ENCODE measurements around the gene SNTB2.

Gene SNTB2

DNA sequence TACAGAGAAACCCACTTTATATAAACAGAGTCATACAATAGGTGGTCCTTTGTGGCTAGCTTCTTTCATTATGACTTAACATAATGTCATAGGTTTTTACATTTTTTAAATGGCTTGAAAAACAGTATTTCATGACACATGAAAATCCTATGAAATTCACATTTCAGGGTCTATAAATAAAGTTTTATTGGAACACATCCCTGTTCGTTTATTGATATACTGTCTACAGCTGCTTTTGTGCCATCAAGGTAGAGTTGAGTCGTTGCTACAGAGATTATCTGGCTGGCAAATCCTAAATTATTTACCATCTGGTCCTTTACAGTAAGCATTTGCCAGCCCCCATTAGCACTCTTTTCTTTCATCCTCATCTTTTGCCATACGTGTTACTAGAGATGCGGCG is 126.5 kb downstream of the SNTB2 start:
- Histone ChIP-seq H3K4me1 (ENCODE audit: control insufficient read depth in 1 of 2, insufficient read depth in 2 of 2, low read length in 2 of 2) (peaks cover 9% of the 10 kb centered on the region in 2 donors), H3K36me3 (ENCODE audit: control insufficient read depth in 1 of 2, insufficient read depth in 2 of 2, low read length in 2 of 2) (peaks cover 25 to 36% of the 10 kb centered on the region in 2 donors), H3K27ac (ENCODE audit: low read depth, low read length) (no peak overlapping the region), H3K9ac (ENCODE audit: low read depth in 1 of 2, low read length in 2 of 2) (no peak overlapping the region), H3K4me3 (ENCODE audit: low read depth in 1 of 2, low read length in 2 of 2) (no peak overlapping the region), H3K27me3 (ENCODE audit: control insufficient read depth in 1 of 2, insufficient read depth in 2 of 2, low read length in 2 of 2) (no peaks in the 10 kb centered on the region), H3K9me3 (ENCODE audit: control insufficient read depth in 1 of 2, low read length in 2 of 2) (no peaks in the 10 kb centered on the region)

- Histone ChIP-seq H3K4me1 (ENCODE audit: control insufficient read depth in 1 of 2, insufficient read depth in 2 of 2, low read length in 2 of 2) (peaks cover 9% of the 10 kb centered on the region in 2 donors), H3K4me3 (ENCODE audit: low read depth in 1 of 2, low read length in 2 of 2) (no peak overlapping the region), H3K27ac (ENCODE audit: low read depth, low read length) (no peak overlapping the region), H3K27me3 (ENCODE audit: control insufficient read depth in 1 of 2, insufficient read depth in 2 of 2, low read length in 2 of 2) (no peaks in the 10 kb centered on the region), H3K9me3 (ENCODE audit: control insufficient read depth in 1 of 2, low read length in 2 of 2) (no peaks in the 10 kb centered on the region), H3K9ac (ENCODE audit: low read depth in 1 of 2, low read length in 2 of 2) (no peak overlapping the region), H3K36me3 (ENCODE audit: control insufficient read depth in 1 of 2, insufficient read depth in 2 of 2, low read length in 2 of 2) (peaks cover 35 to 46% of the 10 kb centered on the region in 2 donors)
Measured at GRCh38 chr16:69314534-69314933, 127.6 kb downstream of the SNTB2 start.

DNA sequence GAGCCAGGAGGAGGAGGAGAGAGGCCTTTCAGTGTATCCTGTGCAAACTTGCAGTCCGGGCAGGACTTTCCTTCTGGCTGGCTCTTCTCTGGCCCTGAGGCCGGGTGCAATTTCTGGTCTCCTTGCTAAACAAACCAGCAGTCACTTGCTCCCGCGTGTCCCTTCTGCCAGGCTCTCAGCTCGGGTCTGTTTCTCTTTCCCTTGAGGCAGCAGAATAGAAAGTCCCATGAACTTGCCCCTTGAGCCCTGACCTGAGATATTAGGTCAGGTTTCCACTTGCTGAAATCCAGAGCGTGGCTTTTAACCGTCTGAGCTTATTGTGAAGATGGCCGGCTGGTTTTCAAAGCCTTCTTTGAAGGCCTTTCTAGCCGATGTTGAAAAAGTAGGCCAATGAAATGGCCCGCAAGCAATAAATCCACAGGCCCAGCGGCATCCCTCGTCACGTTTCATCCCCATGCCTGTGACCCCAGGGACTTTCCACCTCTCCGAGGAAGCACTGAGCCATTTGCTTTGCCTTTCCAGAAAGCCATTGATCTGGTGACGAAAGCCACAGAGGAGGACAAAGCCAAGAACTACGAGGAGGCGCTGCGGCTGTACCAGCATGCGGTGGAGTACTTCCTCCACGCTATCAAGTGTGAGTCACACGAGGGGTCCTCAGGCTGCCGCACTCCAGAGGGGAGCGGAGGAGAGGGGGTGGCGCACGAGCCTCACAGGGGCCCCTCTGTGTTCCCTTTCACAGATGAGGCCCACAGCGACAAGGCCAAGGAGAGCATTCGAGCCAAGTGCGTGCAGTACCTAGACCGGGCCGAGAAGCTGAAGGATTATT is 128.7 kb downstream of the SNTB2 start:
- Histone ChIP-seq H3K27me3 (ENCODE audit: control insufficient read depth in 1 of 2, insufficient read depth in 2 of 2, low read length in 2 of 2) (no peaks in the 10 kb centered on the region), H3K9me3 (ENCODE audit: control insufficient read depth in 1 of 2, low read length in 2 of 2) (no peaks in the 10 kb centered on the region), H3K27ac (ENCODE audit: low read depth, low read length) (no peak overlapping the region), H3K4me3 (ENCODE audit: low read depth in 1 of 2, low read length in 2 of 2) (no peak overlapping the region), H3K36me3 (ENCODE audit: control insufficient read depth in 1 of 2, insufficient read depth in 2 of 2, low read length in 2 of 2) (peaks cover 45 to 58% of the 10 kb centered on the region in 2 donors), H3K9ac (ENCODE audit: low read depth in 1 of 2, low read length in 2 of 2) (no peak overlapping the region), H3K4me1 (ENCODE audit: control insufficient read depth in 1 of 2, insufficient read depth in 2 of 2, low read length in 2 of 2) (peaks cover 5 to 6% of the 10 kb centered on the region in 2 donors)

DNA sequence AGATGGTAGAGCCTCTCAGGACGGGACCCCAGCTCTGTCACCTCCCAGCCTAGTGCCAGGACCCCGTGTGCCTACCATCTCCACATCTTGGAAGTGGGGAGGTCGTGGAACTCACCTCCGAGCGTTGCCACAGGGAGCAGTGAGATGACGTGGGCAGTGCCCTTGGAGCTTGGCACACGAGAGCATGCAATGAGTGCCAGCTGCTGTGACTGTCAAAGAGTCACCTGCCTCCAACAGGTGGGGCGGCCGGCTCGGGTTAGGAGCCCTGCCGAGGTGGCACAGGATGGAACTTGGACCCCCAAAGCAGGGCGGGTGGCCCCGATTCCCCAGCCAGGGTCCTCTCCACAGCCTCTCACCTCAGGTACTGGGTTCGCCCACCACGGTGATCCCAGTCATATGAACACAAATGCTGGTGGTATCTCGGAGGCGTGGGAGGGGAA is 129.7 kb downstream of the SNTB2 start:
- no peaks in the 10 kb centered on the region for H3K27me3 ChIP-seq (ENCODE audit: control insufficient read depth in 1 of 2, insufficient read depth in 2 of 2, low read length in 2 of 2)
- no peak overlapping the region for H3K27ac ChIP-seq (ENCODE audit: low read depth, low read length)
- H3K4me1 ChIP-seq (ENCODE audit: control insufficient read depth in 1 of 2, insufficient read depth in 2 of 2, low read length in 2 of 2) = peaks cover 5 to 6% of the 10 kb centered on the region in 2 donors
- no peak overlapping the region for H3K4me3 ChIP-seq (ENCODE audit: low read depth in 1 of 2, low read length in 2 of 2)
- H3K9me3 ChIP-seq (ENCODE audit: control insufficient read depth in 1 of 2, low read length in 2 of 2) = no peaks in the 10 kb centered on the region
- H3K9ac ChIP-seq (ENCODE audit: low read depth in 1 of 2, low read length in 2 of 2) = no peak overlapping the region
- H3K36me3 ChIP-seq (ENCODE audit: control insufficient read depth in 1 of 2, insufficient read depth in 2 of 2, low read length in 2 of 2) = peaks cover 53 to 67% of the 10 kb centered on the region in 2 donors

GRCh38 chr16:69318177-69318910 is 131.4 kb downstream of the SNTB2 start:
- no peaks in the 10 kb centered on the region for H3K4me1 ChIP-seq (ENCODE audit: control insufficient read depth in 1 of 2, insufficient read depth in 2 of 2, low read length in 2 of 2)
- H3K9me3 ChIP-seq (ENCODE audit: control insufficient read depth in 1 of 2, low read length in 2 of 2) = no peaks in the 10 kb centered on the region
- H3K27me3 ChIP-seq (ENCODE audit: control insufficient read depth in 1 of 2, insufficient read depth in 2 of 2, low read length in 2 of 2) = no peaks in the 10 kb centered on the region

GRCh38 chr16:69318911-69319289 is 131.9 kb downstream of the SNTB2 start:
- no peak overlapping the region for H3K27ac ChIP-seq (ENCODE audit: low read depth, low read length)
- no peak overlapping the region for H3K9ac ChIP-seq (ENCODE audit: low read depth in 1 of 2, low read length in 2 of 2)
- no peaks in the 10 kb centered on the region for H3K9me3 ChIP-seq (ENCODE audit: control insufficient read depth in 1 of 2, low read length in 2 of 2)
- H3K4me3 ChIP-seq (ENCODE audit: low read depth in 1 of 2, low read length in 2 of 2) = no peak overlapping the region
- peaks cover 65 to 90% of the 10 kb centered on the region in 2 donors for H3K36me3 ChIP-seq (ENCODE audit: control insufficient read depth in 1 of 2, insufficient read depth in 2 of 2, low read length in 2 of 2)
- H3K27me3 ChIP-seq (ENCODE audit: control insufficient read depth in 1 of 2, insufficient read depth in 2 of 2, low read length in 2 of 2) = no peaks in the 10 kb centered on the region
- H3K4me1 ChIP-seq (ENCODE audit: control insufficient read depth in 1 of 2, insufficient read depth in 2 of 2, low read length in 2 of 2) = peaks cover 1% of the 10 kb centered on the region in 2 donors

More at GRCh38 chr16:69318177-69318910, 131.4 kb downstream of the SNTB2 start:
- H3K4me3 ChIP-seq (ENCODE audit: low read depth in 1 of 2, low read length in 2 of 2) = no peak overlapping the region
- H3K36me3 ChIP-seq (ENCODE audit: control insufficient read depth in 1 of 2, insufficient read depth in 2 of 2, low read length in 2 of 2) = peaks cover 67 to 84% of the 10 kb centered on the region in 2 donors
- no peak overlapping the region for H3K27ac ChIP-seq (ENCODE audit: low read depth, low read length)
- H3K9ac ChIP-seq (ENCODE audit: low read depth in 1 of 2, low read length in 2 of 2) = no peak overlapping the region

GRCh38 chr16:69319381-69319780 is 132.4 kb downstream of the SNTB2 start:
- Histone ChIP-seq H3K4me1 (ENCODE audit: control insufficient read depth in 1 of 2, insufficient read depth in 2 of 2, low read length in 2 of 2) (peaks cover 6% of the 10 kb centered on the region in 2 donors), H3K27ac (ENCODE audit: low read depth, low read length) (no peak overlapping the region), H3K4me3 (ENCODE audit: low read depth in 1 of 2, low read length in 2 of 2) (no peak overlapping the region), H3K36me3 (ENCODE audit: control insufficient read depth in 1 of 2, insufficient read depth in 2 of 2, low read length in 2 of 2) (peaks cover 61 to 92% of the 10 kb centered on the region in 2 donors), H3K9ac (ENCODE audit: low read depth in 1 of 2, low read length in 2 of 2) (no peak overlapping the region), H3K9me3 (ENCODE audit: control insufficient read depth in 1 of 2, low read length in 2 of 2) (no peaks in the 10 kb centered on the region), H3K27me3 (ENCODE audit: control insufficient read depth in 1 of 2, insufficient read depth in 2 of 2, low read length in 2 of 2) (no peaks in the 10 kb centered on the region)

DNA sequence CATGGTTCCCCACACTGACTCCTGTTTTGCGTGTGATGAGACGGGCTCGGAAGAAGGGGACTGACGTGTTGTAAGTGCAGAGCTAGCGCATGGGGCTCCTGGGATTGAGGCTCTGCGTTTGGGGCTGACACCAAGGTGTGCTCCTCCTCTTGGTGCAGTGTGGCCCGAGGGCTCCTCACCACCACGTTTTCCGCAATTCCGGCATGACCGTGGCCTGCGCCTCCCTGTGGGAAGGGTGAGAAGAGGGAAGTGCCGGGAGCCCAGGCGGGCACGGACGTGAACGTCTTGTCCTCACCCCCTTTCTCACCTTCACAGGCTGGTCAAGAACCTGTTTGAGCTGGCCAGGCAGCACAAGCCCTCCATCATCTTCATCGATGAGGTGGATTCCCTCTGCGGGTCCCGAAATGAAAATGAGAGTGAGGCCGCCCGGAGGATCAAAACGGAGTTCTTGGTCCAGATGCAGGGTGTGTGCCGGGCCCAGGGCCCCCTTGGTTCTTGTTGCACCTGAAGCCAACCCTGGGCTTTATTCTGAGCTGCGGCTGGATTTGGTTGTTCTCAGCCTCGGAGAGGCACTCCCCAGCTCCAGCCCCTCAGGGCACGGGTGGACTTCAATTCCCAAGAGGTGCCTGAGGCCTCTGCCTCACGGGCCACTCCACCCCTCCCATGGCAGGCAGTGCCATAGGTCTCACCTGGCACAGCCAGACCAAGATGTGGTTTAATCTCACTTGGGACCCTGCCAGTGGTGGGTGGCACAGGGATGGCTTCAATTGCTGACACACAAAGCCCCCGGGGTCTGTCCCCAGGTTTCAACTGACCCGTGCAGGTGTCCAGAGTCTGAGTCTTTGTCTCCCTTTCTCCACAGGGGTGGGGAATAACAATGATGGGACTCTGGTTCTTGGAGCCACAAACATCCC is 133.1 kb downstream of the SNTB2 start:
- Histone ChIP-seq H3K4me3 (ENCODE audit: low read depth in 1 of 2, low read length in 2 of 2) (no peak overlapping the region), H3K27me3 (ENCODE audit: control insufficient read depth in 1 of 2, insufficient read depth in 2 of 2, low read length in 2 of 2) (no peaks in the 10 kb centered on the region), H3K27ac (ENCODE audit: low read depth, low read length) (no peak overlapping the region), H3K36me3 (ENCODE audit: control insufficient read depth in 1 of 2, insufficient read depth in 2 of 2, low read length in 2 of 2) (peaks cover 65 to 93% of the 10 kb centered on the region in 2 donors), H3K9me3 (ENCODE audit: control insufficient read depth in 1 of 2, low read length in 2 of 2) (no peaks in the 10 kb centered on the region), H3K9ac (ENCODE audit: low read depth in 1 of 2, low read length in 2 of 2) (no peak overlapping the region), H3K4me1 (ENCODE audit: control insufficient read depth in 1 of 2, insufficient read depth in 2 of 2, low read length in 2 of 2) (peaks cover 6 to 8% of the 10 kb centered on the region in 2 donors)

- H3K9me3 ChIP-seq (ENCODE audit: control insufficient read depth in 1 of 2, low read length in 2 of 2) = no peaks in the 10 kb centered on the region
- peaks cover 8 to 9% of the 10 kb centered on the region in 2 donors for H3K4me1 ChIP-seq (ENCODE audit: control insufficient read depth in 1 of 2, insufficient read depth in 2 of 2, low read length in 2 of 2)
- H3K9ac ChIP-seq (ENCODE audit: low read depth in 1 of 2, low read length in 2 of 2) = no peak overlapping the region
- peaks cover 66 to 91% of the 10 kb centered on the region in 2 donors for H3K36me3 ChIP-seq (ENCODE audit: control insufficient read depth in 1 of 2, insufficient read depth in 2 of 2, low read length in 2 of 2)
- no peaks in the 10 kb centered on the region for H3K27me3 ChIP-seq (ENCODE audit: control insufficient read depth in 1 of 2, insufficient read depth in 2 of 2, low read length in 2 of 2)
- H3K27ac ChIP-seq (ENCODE audit: low read depth, low read length) = no peak overlapping the region
- H3K4me3 ChIP-seq (ENCODE audit: low read depth in 1 of 2, low read length in 2 of 2) = no peak overlapping the region
Measured at GRCh38 chr16:69320740-69321073, 133.7 kb downstream of the SNTB2 start.

All from duodenal mucosa (tissue), 2 donors.